Keratinocyte (primary cell): ENCODE measurements around the gene SPAG16. TPM values are rescaled to one million over a fixed set of nuclear protein-coding genes. Genes with fewer than 3 reads are reported as not detected.

Experiments used
- DNase-seq: peaks from one replicate; pipeline ENCODE4 v3.0.0-alpha.2; 2011; ENCODE audit warnings: low read depth, missing footprints, low spot score
- FAIRE-seq: peaks from 2 replicates; lab custom pipeline; 2011; peaks lifted over from hg19 to GRCh38; lab: Jason Lieb, UNC
- H2AFZ ChIP-seq: 2 replicates; pipeline ENCODE4 v1.6.0; 2012; ENCODE audit warnings: low read length, control low read depth, inconsistent platforms; ENCODE audit not compliant: control insufficient read depth
- H3K27ac ChIP-seq: 2 replicates; pipeline ENCODE4 v1.5.1; 2011; ENCODE audit warnings: low read length; ENCODE audit not compliant: control insufficient read depth, insufficient read depth
- H3K27me3 ChIP-seq: 3 replicates; pipeline ENCODE4 v1.6.0; 2011; ENCODE audit warnings: low read length; ENCODE audit not compliant: control insufficient read depth, insufficient read depth; ENCODE audit errors: extremely low read depth
- H3K36me3 ChIP-seq, 2 experiments: 2 replicates in 1 of 2; 3 replicates in 1 of 2; pipeline ENCODE4 v1.5.1; 2011; ENCODE audit warnings: low read length in 2 of 2, mild to moderate bottlenecking in 1 of 2; ENCODE audit not compliant: control insufficient read depth in 2 of 2, insufficient read depth in 2 of 2; ENCODE audit errors: extremely low read depth in 1 of 2
- H3K4me1 ChIP-seq: 3 replicates; pipeline ENCODE4 v1.5.1; 2011; ENCODE audit warnings: low read length; ENCODE audit not compliant: control insufficient read depth, insufficient read depth; ENCODE audit errors: extremely low read depth
- H3K4me2 ChIP-seq: 3 replicates; pipeline ENCODE4 v1.6.0; 2011; ENCODE audit warnings: low read depth, low read length; ENCODE audit not compliant: control insufficient read depth, insufficient read depth; ENCODE audit errors: extremely low read depth
- H3K4me3 ChIP-seq, 3 experiments: fragments of 200-600 bp in 1 of 3; sonication (generic) in 1 of 3; 2 replicates in 2 of 3; 3 replicates in 1 of 3; pipeline ENCODE4 v1.5.1; 2011 to 2016; ENCODE audit warnings: low read length in 3 of 3, mild to moderate bottlenecking in 3 of 3, control low read depth in 2 of 3, inconsistent platforms in 1 of 3, low read depth in 1 of 3, mixed read lengths in 1 of 3, mixed run types in 1 of 3, moderate library complexity in 1 of 3; ENCODE audit not compliant: control insufficient read depth in 2 of 3, insufficient read depth in 2 of 3; ENCODE audit errors: extremely low read depth in 1 of 3
- H3K79me2 ChIP-seq: 2 replicates; pipeline ENCODE4 v1.6.0; 2012; ENCODE audit warnings: low read length; ENCODE audit not compliant: control insufficient read depth, insufficient read depth
- H3K9ac ChIP-seq: 3 replicates; pipeline ENCODE4 v1.6.0; 2011; ENCODE audit warnings: low read length; ENCODE audit not compliant: control insufficient read depth, insufficient read depth; ENCODE audit errors: extremely low read depth
- H3K9me1 ChIP-seq: 3 replicates; pipeline ENCODE4 v1.6.0; 2011; ENCODE audit warnings: low read length; ENCODE audit not compliant: control insufficient read depth, insufficient read depth; ENCODE audit errors: extremely low read depth
- H3K9me3 ChIP-seq: 2 replicates; pipeline ENCODE4 v1.5.1; 2012; ENCODE audit warnings: low read depth, low read length; ENCODE audit not compliant: control insufficient read depth
- H4K20me1 ChIP-seq: 3 replicates; pipeline ENCODE4 v1.6.0; 2011; ENCODE audit warnings: low read length; ENCODE audit not compliant: control insufficient read depth, insufficient read depth; ENCODE audit errors: extremely low read depth
- CTCF ChIP-seq, 3 experiments: IDR thresholded peaks in 1 of 3; conservative IDR thresholded peaks in 1 of 3; optimal IDR thresholded peaks in 1 of 3; 2 replicates in 2 of 3; 3 replicates in 1 of 3; pipeline versions ENCODE3 to v1.5.1; 2011; ENCODE audit warnings: low read length in 3 of 3, mild to moderate bottlenecking in 3 of 3, moderate library complexity in 2 of 3, control low read depth in 1 of 3, inconsistent platforms in 1 of 3; ENCODE audit not compliant: insufficient read depth in 2 of 3; ENCODE audit errors: extremely low read depth in 1 of 3
- EZH2 ChIP-seq: IDR thresholded peaks from one replicate; pipeline ENCODE4 v1.6.1; 2012; ENCODE audit warnings: inconsistent platforms, mild to moderate bottlenecking, low read length, moderate library complexity
- dilution Hi-C: fragments of 300-500 bp; cut with MboI; formaldehyde crosslinking; loops from one replicate; pipeline ENCODE4 v1.7.0; 2020; ENCODE audit warnings: low sequenced_read_pairs; ENCODE audit not compliant: extremely low pct_ligation_motif_present
- polyA plus RNA-seq, 5 experiments: library from polyadenylated mRNA; depleted of rRNA in 3 of 5; stranded (reverse) in 3 of 5; stranded (forward) in 1 of 5; unstranded in 1 of 5; fragments of >200 nt; gene quantifications; 1 replicate in 1 of 5; 2 replicates in 3 of 5; 3 replicates in 1 of 5; pipeline versions ENCODE4 v1.2.1 to v1.2.3, GENCODE V29; 2011 to 2012; ENCODE audit warnings: missing spikeins in 2 of 5, low read depth in 1 of 5, low replicate concordance in 1 of 5

The SPAG16 gene
- polyA plus RNA-seq, 1 donor (not counting 4 experiments of a cell fraction or from before 2014, with no cell fraction given), result 19.6 TPM

GRCh38 chr2:214104967-214105366 lies 820.7 kb downstream of the SPAG16 start:
- Histone ChIP-seq H3K4me2 (no peak overlapping the region), H3K9me1 (no peaks in the 10 kb centered on the region), H3K36me3 (no peaks in the 10 kb centered on the region), H4K20me1 (no peaks in the 10 kb centered on the region), H3K27me3 (no peaks in the 10 kb centered on the region), H3K4me3 (no peak overlapping the region), H2AFZ (no peak overlapping the region), H3K79me2 (no peaks in the 10 kb centered on the region), H3K4me1 (no peaks in the 10 kb centered on the region), H3K27ac (no peak overlapping the region), H3K9me3 (no peaks in the 10 kb centered on the region), H3K9ac (no peak overlapping the region)
- no peak for TF ChIP-seq CTCF (optimal IDR thresholded peaks at IDR 0.05 in 1 of 3, IDR thresholded peaks at IDR 0.05 in 1 of 3, conservative IDR thresholded peaks at IDR 0.05 in 1 of 3; ENCODE audit: extremely low read depth in 1 of 3, insufficient read depth in 2 of 3, low read length in 3 of 3)
- no peak for TF ChIP-seq EZH2
- FAIRE-seq, result no peak
- no peak for DNase-seq
- dilution Hi-C loops, result no loop called here

GRCh38 chr2:214107726-214108125 lies 823.5 kb downstream of the SPAG16 start:
- no peak for FAIRE-seq
- TF ChIP-seq CTCF (optimal IDR thresholded peaks at IDR 0.05 in 1 of 3, IDR thresholded peaks at IDR 0.05 in 1 of 3, conservative IDR thresholded peaks at IDR 0.05 in 1 of 3; ENCODE audit: extremely low read depth in 1 of 3, insufficient read depth in 2 of 3, low read length in 3 of 3) (no peak), EZH2 (no peak)
- no peaks in the 10 kb centered on the region for H4K20me1 ChIP-seq

More at GRCh38 chr2:214107726-214108125, 823.5 kb downstream of the SPAG16 start:
- Histone ChIP-seq H3K4me2 (no peak overlapping the region), H3K4me1 (no peaks in the 10 kb centered on the region), H3K27me3 (no peaks in the 10 kb centered on the region), H3K4me3 (no peak overlapping the region), H3K36me3 (no peaks in the 10 kb centered on the region), H3K9me1 (no peaks in the 10 kb centered on the region), H3K9ac (no peak overlapping the region), H3K9me3 (no peaks in the 10 kb centered on the region), H2AFZ (no peak overlapping the region), H3K79me2 (no peaks in the 10 kb centered on the region), H3K27ac (no peak overlapping the region)
- dilution Hi-C loops, result no loop called here
- DNase-seq, result no peak
